Vagina (tissue), 2 donors: ENCODE data around the gene LTBP2.

Experiments used
- CTCF ChIP-seq, 3 experiments: fragments of 450-650 bp in 2 of 3; fragments of 200-600 bp in 1 of 3; sonication (generic) in 1 of 3; IDR thresholded peaks; one replicate each; pipeline ENCODE4 v1.5.1; 2017 to 2019; ENCODE audit warnings: antibody characterized with exemption in 3 of 3, mild to moderate bottlenecking in 2 of 3, moderate library complexity in 2 of 3
- POLR2A ChIP-seq, 2 donors: fragments of 450-650 bp; IDR thresholded peaks; one replicate each; pipeline ENCODE4 v1.6.1; 2017; ENCODE audit warnings: antibody characterized with exemption in 2 of 2, mild to moderate bottlenecking in 2 of 2, moderate library complexity in 2 of 2

GRCh38 chr14:74645244-74645643 is 33.2 kb upstream of the LTBP2 start:
- TF ChIP-seq CTCF (IDR thresholded peaks at IDR 0.05) (no peak), POLR2A (IDR thresholded peaks at IDR 0.05) (no peak)
